ENCODE results near the gene TBCEL. TPM values are rescaled to one million over a fixed set of nuclear protein-coding genes. Genes with fewer than 3 reads are reported as not detected.
"Not testable (repeated sequence)": the region's sequence is repeated elsewhere in the genome, so short reads cannot be mapped to it uniquely, and the experiment has no call there.

TBCEL gene
- total RNA-seq, 1 donor from 2014 or later: 24.6 TPM

DNA sequence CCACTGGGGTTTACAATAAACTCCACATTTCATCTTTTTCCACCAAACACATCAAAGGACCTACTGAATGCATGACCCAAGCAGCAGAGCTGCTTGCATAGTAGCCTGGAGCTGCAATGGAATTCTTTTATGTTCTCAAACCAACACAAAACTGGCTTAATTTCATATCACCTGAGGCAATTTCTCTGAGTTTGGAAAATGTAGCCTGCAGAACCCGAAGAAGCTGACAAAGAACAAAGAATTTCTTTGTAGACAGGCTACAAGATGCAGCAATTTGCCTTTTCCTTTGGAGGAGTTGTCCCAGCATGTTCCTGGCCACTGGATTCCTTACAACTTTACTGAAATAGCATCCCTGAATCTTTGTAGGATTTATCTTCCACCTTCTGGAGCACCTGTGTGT, 71.7 kb downstream of the TBCEL start:
- intact Hi-C loops (cut with micrococcal nuclease): no loop called here
- no peak for DNase-seq

GRCh38 chr11:121099364-121099763, 75.5 kb downstream of the TBCEL start:
- intact Hi-C loops (cut with micrococcal nuclease): no loop called here
- DNase-seq: no peak
- no peak for ATAC-seq

More for the DNA sequence above, 71.7 kb downstream of the TBCEL start:
- no peak for ATAC-seq

DNA sequence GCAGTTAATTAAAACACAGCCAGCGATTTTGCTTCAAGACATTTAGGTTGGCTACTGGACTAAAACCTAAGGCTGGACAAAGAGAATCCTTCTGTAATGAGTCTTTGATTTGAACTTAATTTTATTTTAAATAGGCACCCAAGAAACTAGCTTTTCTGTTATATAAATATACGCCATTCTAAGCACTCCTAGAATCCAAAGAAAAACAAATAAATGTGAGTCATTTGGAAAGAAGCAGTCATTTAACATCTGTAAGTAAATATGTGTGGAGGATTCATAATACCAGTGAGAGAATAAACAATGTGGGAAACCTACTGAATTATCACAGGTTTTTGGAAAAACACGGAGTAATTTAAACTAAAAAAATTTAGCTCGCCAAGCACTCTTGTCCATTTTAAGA, 76.0 kb downstream of the TBCEL start:
- intact Hi-C loops (cut with micrococcal nuclease): no loop called here
- DNase-seq (no peak), ATAC-seq (no peak)

- intact Hi-C loops (cut with micrococcal nuclease): no loop called here
- no peak for ATAC-seq
- no peak for DNase-seq
These were observed 77.0 kb downstream of the TBCEL start, which contains the start of gene TECTA for GRCh38 chr11:121100943-121101342. Gene TECTA, plus strand, starts transcription at chr11:121101243. Its CDS starts 1,423 bp downstream, at chr11:121102666.

DNA sequence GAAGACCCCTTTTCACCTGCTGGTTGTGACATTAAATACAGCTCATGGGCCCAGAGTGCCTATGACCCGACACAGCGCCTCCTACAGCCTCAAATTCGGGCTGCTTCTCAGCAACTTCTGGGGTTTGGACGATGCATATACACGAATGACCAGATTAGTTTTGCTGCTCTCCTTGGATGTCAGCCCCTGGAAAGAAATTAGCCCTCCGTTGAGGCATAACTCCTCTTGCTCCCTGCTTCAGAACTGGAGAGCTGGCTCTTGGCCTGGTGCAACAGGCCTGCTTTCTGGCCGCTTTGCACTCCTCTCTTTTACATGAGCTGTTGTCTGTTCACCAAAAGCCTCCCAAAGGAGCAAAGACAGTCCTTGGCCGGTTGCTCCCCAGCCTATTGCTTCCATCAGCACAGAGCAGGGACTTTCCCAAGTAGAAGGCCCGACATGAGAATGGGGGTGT, 80.4 kb downstream of the TBCEL start:
- DNase-seq: peak; percentile 69
- intact Hi-C loops (cut with micrococcal nuclease): no loop called here

DNA sequence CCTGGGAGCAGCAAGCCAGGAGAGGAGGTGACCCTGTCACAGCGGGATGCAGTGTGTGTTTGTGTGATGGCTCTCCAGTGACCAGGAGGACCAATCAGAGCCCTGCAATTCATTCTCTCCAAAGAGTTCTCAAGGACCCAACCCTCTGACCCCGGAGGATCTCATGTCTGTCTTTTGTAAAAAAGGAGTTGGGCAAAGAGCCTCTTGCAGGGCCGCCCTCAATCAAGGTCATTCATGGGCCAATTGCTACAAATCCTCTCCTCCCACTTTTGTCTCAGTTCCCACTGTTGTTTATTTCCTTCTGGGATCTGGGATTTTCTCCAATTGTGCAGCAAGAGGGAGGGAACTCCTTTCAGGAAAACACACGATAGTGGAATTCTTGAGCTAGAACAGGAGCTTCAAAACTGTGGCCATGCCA, 81.2 kb downstream of the TBCEL start:
- ATAC-seq (peak; percentile 90), DNase-seq (peak; percentile 43)
- intact Hi-C loops (cut with micrococcal nuclease): no loop called here

More for the DNA sequence above, 80.4 kb downstream of the TBCEL start:
- ATAC-seq: peak; percentile 81

DNA sequence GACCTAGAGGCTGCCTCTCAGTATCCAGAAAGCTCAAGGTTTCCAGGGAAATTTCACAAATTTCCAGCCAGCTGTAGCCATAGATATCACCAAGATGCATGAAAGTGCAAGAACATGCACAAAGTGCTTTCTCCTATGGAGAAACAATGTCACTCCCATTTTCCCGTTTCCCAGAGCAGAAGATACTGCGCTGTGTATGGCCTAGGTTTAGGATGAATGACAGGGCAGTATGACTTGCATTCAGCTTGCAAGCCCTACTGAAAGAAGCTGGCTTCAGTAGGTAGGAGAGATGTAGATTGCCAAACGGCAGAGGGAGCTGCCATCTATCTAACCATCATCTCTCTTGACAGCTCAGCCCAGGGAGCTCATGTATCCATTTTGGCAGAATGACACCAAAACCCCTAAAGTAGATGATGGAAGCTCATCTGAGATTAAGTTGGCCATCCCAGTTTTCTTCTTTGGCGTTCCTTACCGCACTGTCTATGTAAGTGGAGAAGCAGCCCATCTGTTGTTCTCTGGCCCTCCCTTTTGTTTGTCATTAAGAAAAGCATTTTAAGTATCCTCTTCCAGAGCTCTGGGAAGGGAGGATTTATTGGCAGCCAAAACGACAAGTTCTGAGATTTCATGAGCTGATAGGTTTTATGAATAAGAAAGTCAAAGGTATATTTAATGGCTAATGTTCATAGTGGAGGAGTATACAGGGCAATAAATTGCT, 81.7 kb downstream of the TBCEL start:
- no peak for ATAC-seq
- intact Hi-C loops (cut with micrococcal nuclease): no loop called here
- DNase-seq: no peak

- DNase-seq: no peak
- intact Hi-C loops (cut with micrococcal nuclease): no loop called here
These were observed 82.9 kb downstream of the TBCEL start for GRCh38 chr11:121106812-121107211.

DNA sequence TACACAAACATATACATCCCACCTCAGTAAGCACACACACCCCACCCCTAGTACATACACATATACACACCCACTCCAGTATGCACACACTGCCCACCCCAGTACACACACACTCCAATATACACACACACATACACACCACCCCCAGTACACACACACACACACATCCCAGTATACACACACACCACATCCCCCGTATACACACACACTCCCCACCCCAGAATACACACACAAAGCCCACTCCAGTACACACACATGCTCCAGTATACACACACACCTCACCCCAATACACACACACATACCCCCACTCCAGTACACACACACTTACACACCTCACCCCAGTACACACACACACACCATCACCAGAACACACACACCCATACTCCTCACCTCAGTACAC, 84.5 kb downstream of the TBCEL start:
- intact Hi-C loops (cut with micrococcal nuclease): no loop called here
- ATAC-seq (no peak), DNase-seq (no peak)

More at GRCh38 chr11:121106812-121107211, 82.9 kb downstream of the TBCEL start:
- no peak for ATAC-seq

GRCh38 chr11:121109471-121109870, 85.6 kb downstream of the TBCEL start:
- DNase-seq: no peak
- intact Hi-C loops (cut with micrococcal nuclease): no loop called here
- ATAC-seq: no peak

- intact Hi-C loops (cut with micrococcal nuclease): loop anchor here (10.0 kb wide), 1 partner anchor 85 kb away; no protein-coding TSS in a partner anchor
- DNase-seq (no peak), ATAC-seq (no peak)
These were observed 86.1 kb downstream of the TBCEL start for GRCh38 chr11:121109916-121110586.

DNA sequence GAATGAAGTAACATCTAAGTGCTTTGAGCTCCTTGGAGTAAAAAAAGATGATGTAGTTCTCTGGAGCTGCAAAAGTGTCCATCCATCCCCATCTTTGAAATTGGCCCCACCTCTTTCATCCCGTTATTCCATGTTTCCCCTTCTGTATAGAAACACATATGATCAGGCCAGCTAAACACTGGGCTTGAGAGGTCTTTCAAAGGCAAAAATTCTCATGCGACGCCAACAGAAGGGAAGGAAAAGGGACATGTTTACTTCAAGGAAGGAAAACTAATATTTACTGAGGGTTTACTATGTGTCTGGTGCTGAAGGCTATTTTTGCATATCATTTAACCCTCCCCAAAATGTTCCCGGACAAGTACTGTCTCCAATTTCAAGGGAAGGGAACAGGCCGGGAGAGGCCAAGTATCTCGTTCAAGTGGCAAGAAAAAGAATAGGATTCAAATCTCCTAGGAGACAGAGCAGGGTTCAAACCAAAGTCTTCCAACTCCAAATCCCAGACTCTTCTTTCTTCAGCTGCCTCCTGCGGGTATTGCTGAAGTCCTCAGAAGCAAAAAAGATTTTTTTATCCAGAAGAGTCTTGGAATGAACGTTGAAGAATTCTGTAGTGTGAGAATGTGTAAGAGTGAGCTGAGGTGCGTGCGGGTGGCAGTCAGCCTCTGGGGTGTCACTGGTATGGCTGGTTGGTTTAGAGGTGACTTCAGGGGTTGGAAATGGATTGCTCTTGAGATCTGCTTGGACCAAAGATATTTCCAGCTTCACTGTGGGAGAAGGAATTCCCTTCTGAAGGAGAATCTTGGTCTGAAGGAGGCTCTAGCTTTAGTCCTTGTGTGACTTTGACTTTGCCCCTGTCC, 87.2 kb downstream of the TBCEL start:
- ATAC-seq (peak; percentile 20), DNase-seq (no peak)
- intact Hi-C loops (cut with micrococcal nuclease): loop anchor here (10.0 kb wide), 1 partner anchor 84 kb away; no protein-coding TSS in a partner anchor

DNA sequence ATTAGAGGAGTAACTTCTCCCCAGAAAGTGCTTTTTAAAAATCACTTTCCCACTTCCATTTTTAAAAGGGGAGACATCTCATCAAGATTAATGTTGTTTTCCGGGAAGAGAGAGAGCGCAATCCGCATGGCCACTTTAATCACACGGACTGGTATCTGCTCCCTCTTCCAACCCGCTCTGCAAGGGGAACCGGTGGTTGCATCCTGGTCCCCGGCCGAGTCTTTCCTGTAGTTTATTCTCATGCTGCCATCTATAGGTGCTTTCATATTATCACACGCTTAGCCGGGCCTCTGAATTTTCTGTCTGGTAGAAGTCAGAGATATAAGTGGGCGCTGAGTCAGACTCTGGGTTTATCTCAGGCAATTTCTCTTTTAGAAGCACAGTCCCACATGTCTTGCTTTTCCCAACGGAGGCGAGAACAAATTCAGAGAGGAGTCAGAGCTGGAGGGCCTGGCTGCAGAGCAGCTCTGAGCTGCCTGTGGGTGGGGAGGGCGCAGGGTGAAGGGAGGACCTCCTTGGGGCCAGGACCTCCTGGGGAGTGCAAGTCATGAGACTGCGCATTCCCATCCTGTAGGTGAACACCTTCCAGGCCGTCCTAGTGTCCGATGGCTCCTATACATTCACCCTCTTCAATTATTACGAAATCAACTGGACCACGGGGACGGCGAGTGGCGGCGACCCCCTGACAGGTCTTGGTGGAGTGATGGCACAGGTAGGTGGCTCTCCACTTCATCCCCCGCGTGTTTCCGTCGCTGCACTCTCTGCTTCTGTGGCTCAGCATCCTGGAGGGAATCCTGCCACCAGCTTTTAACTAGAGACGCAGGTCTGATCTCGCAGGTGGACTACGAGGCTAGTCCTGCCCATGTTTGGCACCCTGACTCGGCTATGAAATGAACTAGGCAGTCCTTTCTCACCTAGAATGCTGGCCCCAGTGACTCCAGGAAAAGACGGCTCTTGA, 88.9 kb downstream of the TBCEL start:
- ATAC-seq (peak; percentile 92), DNase-seq (peak; percentile 71)
- intact Hi-C loops (cut with micrococcal nuclease): loop anchor here (10.0 kb wide), 1 partner anchor 82 kb away; no protein-coding TSS in a partner anchor

GRCh38 chr11:121113611-121114010, 89.7 kb downstream of the TBCEL start:
- intact Hi-C loops (cut with micrococcal nuclease): loop anchor here (10.0 kb wide), 1 partner anchor 81 kb away; no protein-coding TSS in a partner anchor
- no peak for ATAC-seq
- no peak for DNase-seq

DNA sequence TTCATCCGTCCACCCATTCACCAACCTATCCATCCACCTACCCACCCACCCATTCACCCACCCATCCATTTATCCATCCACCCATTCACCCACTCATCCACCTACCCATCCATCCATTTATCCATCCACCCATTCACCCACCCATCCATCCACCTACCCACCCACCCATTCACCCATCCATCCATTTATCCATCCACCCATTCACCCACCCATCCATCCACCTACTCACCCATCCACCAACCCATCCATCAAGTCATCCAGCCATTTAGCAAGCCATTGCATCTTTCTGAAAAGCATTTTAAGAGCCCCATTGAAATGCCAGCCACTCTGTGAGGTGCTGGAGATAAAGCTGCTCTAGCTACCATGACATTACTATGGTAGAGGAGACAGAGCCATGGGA, 91.1 kb downstream of the TBCEL start:
- intact Hi-C loops (cut with micrococcal nuclease): loop anchor here (10.0 kb wide), 1 partner anchor 80 kb away; no protein-coding TSS in a partner anchor
- not testable (repeated sequence) for DNase-seq, ATAC-seq

DNA sequence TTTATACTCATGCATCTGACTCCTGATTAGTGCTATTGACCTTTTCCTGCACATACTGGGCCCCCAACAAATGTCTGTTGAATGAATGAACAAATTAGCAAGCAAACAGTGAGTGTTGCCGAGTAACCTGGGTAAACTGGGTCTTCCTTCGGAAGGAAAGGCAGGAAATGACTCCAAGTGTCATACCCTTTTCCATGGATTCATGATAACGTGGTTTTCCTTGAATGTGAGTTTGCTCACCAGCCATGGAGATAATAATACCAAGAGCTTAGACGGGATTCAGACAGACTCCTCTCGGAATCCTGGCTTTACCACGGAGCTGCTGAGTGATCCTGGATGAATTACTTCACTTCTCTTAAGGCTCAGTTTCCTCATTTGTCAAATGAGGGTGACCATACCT, 93.9 kb downstream of the TBCEL start:
- no peak for DNase-seq
- intact Hi-C loops (cut with micrococcal nuclease): loop anchor here (10.0 kb wide), 1 partner anchor 77 kb away; no protein-coding TSS in a partner anchor
- ATAC-seq: no peak

GRCh38 chr11:121119440-121119839, 95.5 kb downstream of the TBCEL start:
- intact Hi-C loops (cut with micrococcal nuclease): loop anchor here (10.0 kb wide), 1 partner anchor 75 kb away; no protein-coding TSS in a partner anchor
- ATAC-seq (no peak), DNase-seq (no peak)

DNA sequence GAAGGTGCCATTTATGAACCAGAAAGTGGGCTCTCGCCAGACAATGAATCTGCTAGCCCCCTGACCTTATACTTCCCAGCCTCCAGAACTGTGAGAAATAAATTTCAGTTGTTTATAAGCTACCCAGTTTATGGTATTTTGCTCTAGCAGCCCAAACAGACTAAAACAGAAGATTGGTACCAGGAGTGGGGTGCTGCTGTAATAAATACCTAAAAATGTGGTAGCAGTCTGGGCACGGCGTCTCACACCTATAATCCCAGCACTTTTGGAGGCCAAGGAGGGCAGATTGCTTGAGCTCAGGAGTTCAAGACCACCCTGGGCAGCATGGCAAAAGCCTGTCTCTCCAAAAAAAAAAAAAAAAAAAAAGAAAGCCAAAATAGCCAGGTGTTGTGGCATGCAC, 98.4 kb downstream of the TBCEL start:
- intact Hi-C loops (cut with micrococcal nuclease): no loop called here
- no peak for ATAC-seq
- DNase-seq: no peak

Measured in left ventricle myocardium superior (tissue), 1 donor.